HEK293T (cell line): Measurements from ENCODE around the gene DDIT4.
"Not testable (repeated sequence)": the region's sequence is repeated elsewhere in the genome, so short reads cannot be mapped to it uniquely, and the experiment has no call there.

ENCODE experiments used
- CTCF ChIA-PET: fragments of 350-600 bp; formaldehyde crosslinking; extraction: SDS; loops from one replicate; lab custom pipeline; 2021; ENCODE audit warnings: antibody characterized with exemption, inconsistent platforms; lab: Yijun Ruan, JAX
- POLR2A ChIA-PET: fragments of 350-600 bp; formaldehyde crosslinking; extraction: SDS; loops from one replicate; lab custom pipeline; 2020; ENCODE audit warnings: antibody characterized with exemption, inconsistent platforms; lab: Yijun Ruan, JAX
- DNase-seq: peaks from one replicate; pipeline ENCODE4 v3.0.0; 2012; ENCODE audit warnings: mixed read lengths; ENCODE audit errors: extremely low spot score
- ARNT ChIP-seq: fragments of 450-650 bp; IDR thresholded peaks from 2 replicates; pipeline ENCODE4 v1.6.1; 2017; ENCODE audit warnings: mild to moderate bottlenecking
- BHLHE40 ChIP-seq: fragments of 450-650 bp; IDR thresholded peaks from 2 replicates; pipeline ENCODE4 v1.6.1; 2016; ENCODE audit warnings: mild to moderate bottlenecking, moderate library complexity, borderline replicate concordance
- CTBP1 ChIP-seq: fragments of 450-650 bp; IDR thresholded peaks from 2 replicates; pipeline ENCODE4 v1.6.1; 2016; ENCODE audit warnings: borderline replicate concordance
- ELF4 ChIP-seq: fragments of 450-650 bp; IDR thresholded peaks from 2 replicates; pipeline ENCODE4 v1.6.1; 2017; ENCODE audit warnings: antibody characterized with exemption
- FOXA1 ChIP-seq: fragments of 450-650 bp; IDR thresholded peaks from 2 replicates; pipeline ENCODE4 v1.6.1; 2016; ENCODE audit warnings: mild to moderate bottlenecking
- FOXK2 ChIP-seq: fragments of 450-650 bp; IDR thresholded peaks from 2 replicates; pipeline ENCODE4 v1.6.1; 2016; ENCODE audit warnings: mild to moderate bottlenecking
- LEF1 ChIP-seq: fragments of 450-650 bp; IDR thresholded peaks from 2 replicates; pipeline ENCODE4 v1.6.1; 2017; ENCODE audit warnings: mild to moderate bottlenecking, borderline replicate concordance
- NFRKB ChIP-seq: fragments of 450-650 bp; IDR thresholded peaks from 2 replicates; pipeline ENCODE4 v1.6.1; 2016; ENCODE audit warnings: mild to moderate bottlenecking, moderate library complexity
- PKNOX1 ChIP-seq: fragments of 450-650 bp; IDR thresholded peaks from 2 replicates; pipeline ENCODE4 v1.6.1; 2016
- SP1 ChIP-seq: fragments of 450-650 bp; IDR thresholded peaks from 2 replicates; pipeline ENCODE4 v1.6.1; 2017
- SUZ12 ChIP-seq: fragments of 450-650 bp; IDR thresholded peaks from 2 replicates; pipeline ENCODE4 v1.6.1; 2016; ENCODE audit warnings: mild to moderate bottlenecking
- TARDBP ChIP-seq: fragments of 450-650 bp; IDR thresholded peaks from 2 replicates; pipeline ENCODE4 v1.6.1; 2016
- ZNF384 ChIP-seq: fragments of 450-650 bp; IDR thresholded peaks from 2 replicates; pipeline ENCODE4 v1.6.1; 2016

The DDIT4 gene

GRCh38 chr10:72273410-72274212, at the start of gene DDIT4:
DDIT4 (plus strand) TSS chr10:72273924; CDS start chr10:72274217, 293 bp downstream.
- TF ChIP-seq ELF4 (peak; percentile 92; the same call in 1 of the 2 replicates), SUZ12 (no peak)
- POLR2A ChIA-PET = interaction anchor here (0.6 to 12.9 kb wide), 46 partner anchors 8 to 560 kb away, joined by 3 to 517 read pairs (median 5); partner anchors contain the start of genes ANAPC16, ASCC1 and PSAP
- DNase-seq = peak; percentile 95
- CTCF ChIA-PET = interaction anchor here (0.5 to 0.7 kb wide), 3 partner anchors 12 to 49 kb away, joined by 3 to 5 read pairs (median 3); no protein-coding TSS in a partner anchor

GRCh38 chr10:72224191-72224590, 49.5 kb upstream of the DDIT4 start:
- POLR2A ChIA-PET = interaction anchor here (1.0 to 2.2 kb wide), 2 partner anchors 50 to 98 kb away, joined by 3 to 24 read pairs; partner anchors contain the start of gene DDIT4
- DNase-seq = not testable (repeated sequence)
- CTCF ChIA-PET = interaction anchor here (0.8 to 0.9 kb wide), 5 partner anchors 36 to 246 kb away, joined by 3 to 5 read pairs (median 3); partner anchors contain the start of gene DDIT4

- DNase-seq = no peak
- CTCF ChIA-PET = interaction anchor here (0.6 kb wide), 1 partner anchor 660 kb away, joined by 3 read pairs; no protein-coding TSS in a partner anchor
- TF ChIP-seq TARDBP (no peak), FOXA1 (no peak), ELF4 (no peak), FOXK2 (no peak), PKNOX1 (no peak), SUZ12 (no peak), CTBP1 (no peak), NFRKB (no peak), LEF1 (no peak), ARNT (no peak), SP1 (no peak), ZNF384 (no peak)
- POLR2A ChIA-PET = interaction anchor here (1.2 to 1.8 kb wide), 3 partner anchors 10 to 49 kb away, joined by 4 to 9 read pairs (median 8); partner anchors contain the start of gene DDIT4
Measured at GRCh38 chr10:72226418-72227027, 47.2 kb upstream of the DDIT4 start.

- TF ChIP-seq ZNF384 (peak; percentile 91), BHLHE40 (no peak)
- DNase-seq = no peak
- POLR2A ChIA-PET = interaction anchor here (2.2 to 2.9 kb wide), 2 partner anchors 47 to 93 kb away, joined by 11 to 35 read pairs; partner anchors contain the start of gene DDIT4
- CTCF ChIA-PET = no interaction called here
Measured at GRCh38 chr10:72227826-72228225, 45.9 kb upstream of the DDIT4 start.

GRCh38 chr10:72228318-72228751, 45.4 kb upstream of the DDIT4 start:
- DNase-seq = peak; percentile 61
- POLR2A ChIA-PET = interaction anchor here (1.3 to 2.9 kb wide), 3 partner anchors 46 to 93 kb away, joined by 3 to 35 read pairs (median 11); partner anchors contain the start of gene DDIT4
- CTCF ChIA-PET = interaction anchor here (1.2 kb wide), 1 partner anchor 47 kb away, joined by 3 read pairs; no protein-coding TSS in a partner anchor
- TF ChIP-seq NFRKB (no peak), CTBP1 (peak; percentile 92), LEF1 (0 out of 2 replicates have a peak, but pooled peaks have one; percentile 26), PKNOX1 (peak; percentile 91), ARNT (peak; percentile 80), TARDBP (no peak)

GRCh38 chr10:72229261-72230251, 44.2 kb upstream of the DDIT4 start:
- DNase-seq = no peak
- TF ChIP-seq SUZ12 (no peak), PKNOX1 (peak; percentile 85)
- CTCF ChIA-PET = interaction anchor here (0.6 to 1.2 kb wide), 3 partner anchors 9 to 53 kb away, joined by 3 to 4 read pairs (median 4); no protein-coding TSS in a partner anchor
- POLR2A ChIA-PET = interaction anchor here (1.3 to 2.9 kb wide), 4 partner anchors 31 to 92 kb away, joined by 3 to 35 read pairs (median 9); partner anchors contain the start of gene DDIT4
